Panc1 (cell line): Measurements from ENCODE around the gene AFF3. TPM values are rescaled to one million over a fixed set of nuclear protein-coding genes. Genes with fewer than 3 reads are reported as not detected.

Experiments
- ATAC-seq: fragments of 200-7000 bp; cut with Tn5 transposase; 2 replicates; pipeline ENCODE4 v1.9.1; 2020; ENCODE audit warnings: mild to moderate bottlenecking, moderate library complexity
- BruUV-seq: library from RNA; stranded (reverse); fragments of 400-500 nt; replicated peaks from 2 replicates; lab custom pipeline; 2021; lab: Mats Ljungman, UMichigan
- CTCF ChIA-PET: fragments of 300-600 bp; sonication (Branson Sonifier 250); formaldehyde crosslinking; loops from one replicate; lab custom pipeline; 2022; ENCODE audit warnings: antibody characterized with exemption; lab: Charles Lee
- POLR2A ChIA-PET: fragments of 300-600 bp; sonication (Branson Sonifier 250); formaldehyde crosslinking; loops from one replicate; lab custom pipeline; 2022; ENCODE audit warnings: antibody characterized with exemption; lab: Charles Lee
- DNase-seq: peaks from one replicate; pipeline ENCODE4 v3.0.0-alpha.2; 2010; ENCODE audit warnings: low read depth, low spot score
- H3K27ac ChIP-seq: 2 replicates; pipeline ENCODE4 v1.5.1; 2011; ENCODE audit warnings: mild to moderate bottlenecking, low read length, inconsistent platforms
- H3K27me3 ChIP-seq: fragments of 200-500 bp; sonication (Bioruptor generic); 2 replicates; pipeline ENCODE4 v1.6.0; 2014; ENCODE audit warnings: low read length, inconsistent platforms; ENCODE audit not compliant: control insufficient read depth, insufficient read depth
- H3K36me3 ChIP-seq: fragments of 200-500 bp; sonication (Bioruptor generic); 2 replicates; pipeline ENCODE4 v1.5.1; 2014; ENCODE audit warnings: inconsistent platforms, mild to moderate bottlenecking, low read length, moderate library complexity; ENCODE audit not compliant: control insufficient read depth, insufficient read depth
- H3K4me1 ChIP-seq: 2 replicates; pipeline ENCODE4 v1.5.1; 2011; ENCODE audit warnings: inconsistent platforms, mild to moderate bottlenecking, low read length, moderate library complexity; ENCODE audit not compliant: control insufficient read depth, insufficient read depth
- H3K4me3 ChIP-seq, 2 experiments: 2 replicates each; pipeline ENCODE4 v1.5.1; 2011 to 2012; ENCODE audit warnings: low read depth in 2 of 2, low read length in 2 of 2, mild to moderate bottlenecking in 2 of 2, inconsistent platforms in 1 of 2, moderate library complexity in 1 of 2
- H3K9me3 ChIP-seq: fragments of 200-500 bp; sonication (Bioruptor generic); 2 replicates; pipeline ENCODE4 v1.5.1; 2014; ENCODE audit warnings: low read depth, mild to moderate bottlenecking, inconsistent platforms, low read length, moderate library complexity; ENCODE audit not compliant: control insufficient read depth, insufficient read depth
- POLR2AphosphoS5 ChIP-seq: IDR thresholded peaks from 2 replicates; pipeline ENCODE4 v1.6.1; 2012; ENCODE audit warnings: mild to moderate bottlenecking, low read depth, low read length, moderate library complexity
- SIN3A ChIP-seq: IDR thresholded peaks from 2 replicates; pipeline ENCODE4 v1.6.1; 2012; ENCODE audit warnings: low read depth, mild to moderate bottlenecking, low read length, moderate library complexity, borderline replicate concordance; ENCODE audit not compliant: insufficient read depth
- TCF7L2 ChIP-seq: IDR thresholded peaks from 2 replicates; pipeline ENCODE4 v1.6.1; 2011; ENCODE audit warnings: mild to moderate bottlenecking, low read depth, low read length, inconsistent platforms
- in situ Hi-C: cut with HindIII; loops from 2 replicates; pipeline ENCODE4 v1.10.0; 2016; ENCODE audit warnings: low sequenced_read_pairs, low pct_unique_long_range_greater_than_20kb
- intact Hi-C: fragments of 100-400 bp; cut with micrococcal nuclease; formaldehyde crosslinking; loops from one replicate; pipeline ENCODE4 v1.10.0; 2022; ENCODE audit not compliant: unreplicated experiment
- total RNA-seq: library from RNA; stranded (reverse); gene quantifications from one replicate; pipeline ENCODE4 v1.2.1, GENCODE V29; 2021; ENCODE audit not compliant: unreplicated experiment
- TF ChIP-seq, protein P1 (sequence below): fragments of 450-650 bp; IDR thresholded peaks from 2 replicates; pipeline ENCODE4 v1.5.1; 2017; ENCODE audit warnings: mild to moderate bottlenecking
- TF ChIP-seq, protein P2 (sequence below), 2 experiments: IDR thresholded peaks; 2 replicates each; pipeline ENCODE4 v1.6.1; 2011 to 2012; ENCODE audit warnings: low read depth in 2 of 2, control low read depth in 1 of 2, low read length in 1 of 2, mild to moderate bottlenecking in 1 of 2, moderate library complexity in 1 of 2; ENCODE audit not compliant: insufficient read depth in 1 of 2

The AFF3 gene
- total RNA-seq, 1 experiment from 2014 or later: 2.2 TPM

DNA sequence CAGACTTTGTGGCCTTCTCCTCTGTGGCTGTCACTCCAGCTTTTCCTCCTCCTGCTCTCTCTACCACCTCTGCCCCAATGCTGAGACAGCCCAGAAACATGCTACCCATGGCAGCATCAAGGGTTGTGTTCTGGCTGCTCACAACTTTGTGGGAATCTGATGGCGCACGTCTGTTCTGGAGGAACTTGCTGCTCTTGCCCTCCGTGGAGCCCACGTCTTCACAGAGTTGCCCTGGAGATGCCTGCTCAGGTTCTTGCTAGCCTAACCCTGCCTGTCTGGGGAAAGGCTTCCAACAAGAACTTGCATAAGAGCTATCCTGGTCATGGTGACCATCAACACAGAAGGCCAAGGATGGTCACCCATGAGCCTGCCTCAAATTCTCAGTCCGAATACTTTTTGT lies 237.4 kb downstream of the AFF3 start:
- in situ Hi-C loops: no loop called here
- no peak for ATAC-seq
- no peaks in the 10 kb centered on the region for H3K4me1 ChIP-seq
- H3K4me3 ChIP-seq: no peak overlapping the region
- H3K36me3 ChIP-seq: no peaks in the 10 kb centered on the region
- H3K27ac ChIP-seq: no peak overlapping the region
- ChIA-PET POLR2A (no interaction called here), CTCF (no interaction called here)
- peaks cover 5% of the 10 kb centered on the region; the same call in 1 of the 2 replicates for H3K27me3 ChIP-seq
- no peak for DNase-seq
- intact Hi-C loops: no loop called here
- BruUV-seq: no TSS peak
- no peak for TF ChIP-seq POLR2AphosphoS5
- TF ChIP-seq TCF7L2: no peak
- TF ChIP-seq, protein P1, sequence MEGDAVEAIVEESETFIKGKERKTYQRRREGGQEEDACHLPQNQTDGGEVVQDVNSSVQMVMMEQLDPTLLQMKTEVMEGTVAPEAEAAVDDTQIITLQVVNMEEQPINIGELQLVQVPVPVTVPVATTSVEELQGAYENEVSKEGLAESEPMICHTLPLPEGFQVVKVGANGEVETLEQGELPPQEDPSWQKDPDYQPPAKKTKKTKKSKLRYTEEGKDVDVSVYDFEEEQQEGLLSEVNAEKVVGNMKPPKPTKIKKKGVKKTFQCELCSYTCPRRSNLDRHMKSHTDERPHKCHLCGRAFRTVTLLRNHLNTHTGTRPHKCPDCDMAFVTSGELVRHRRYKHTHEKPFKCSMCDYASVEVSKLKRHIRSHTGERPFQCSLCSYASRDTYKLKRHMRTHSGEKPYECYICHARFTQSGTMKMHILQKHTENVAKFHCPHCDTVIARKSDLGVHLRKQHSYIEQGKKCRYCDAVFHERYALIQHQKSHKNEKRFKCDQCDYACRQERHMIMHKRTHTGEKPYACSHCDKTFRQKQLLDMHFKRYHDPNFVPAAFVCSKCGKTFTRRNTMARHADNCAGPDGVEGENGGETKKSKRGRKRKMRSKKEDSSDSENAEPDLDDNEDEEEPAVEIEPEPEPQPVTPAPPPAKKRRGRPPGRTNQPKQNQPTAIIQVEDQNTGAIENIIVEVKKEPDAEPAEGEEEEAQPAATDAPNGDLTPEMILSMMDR: no peak
- TF ChIP-seq, protein P2, sequence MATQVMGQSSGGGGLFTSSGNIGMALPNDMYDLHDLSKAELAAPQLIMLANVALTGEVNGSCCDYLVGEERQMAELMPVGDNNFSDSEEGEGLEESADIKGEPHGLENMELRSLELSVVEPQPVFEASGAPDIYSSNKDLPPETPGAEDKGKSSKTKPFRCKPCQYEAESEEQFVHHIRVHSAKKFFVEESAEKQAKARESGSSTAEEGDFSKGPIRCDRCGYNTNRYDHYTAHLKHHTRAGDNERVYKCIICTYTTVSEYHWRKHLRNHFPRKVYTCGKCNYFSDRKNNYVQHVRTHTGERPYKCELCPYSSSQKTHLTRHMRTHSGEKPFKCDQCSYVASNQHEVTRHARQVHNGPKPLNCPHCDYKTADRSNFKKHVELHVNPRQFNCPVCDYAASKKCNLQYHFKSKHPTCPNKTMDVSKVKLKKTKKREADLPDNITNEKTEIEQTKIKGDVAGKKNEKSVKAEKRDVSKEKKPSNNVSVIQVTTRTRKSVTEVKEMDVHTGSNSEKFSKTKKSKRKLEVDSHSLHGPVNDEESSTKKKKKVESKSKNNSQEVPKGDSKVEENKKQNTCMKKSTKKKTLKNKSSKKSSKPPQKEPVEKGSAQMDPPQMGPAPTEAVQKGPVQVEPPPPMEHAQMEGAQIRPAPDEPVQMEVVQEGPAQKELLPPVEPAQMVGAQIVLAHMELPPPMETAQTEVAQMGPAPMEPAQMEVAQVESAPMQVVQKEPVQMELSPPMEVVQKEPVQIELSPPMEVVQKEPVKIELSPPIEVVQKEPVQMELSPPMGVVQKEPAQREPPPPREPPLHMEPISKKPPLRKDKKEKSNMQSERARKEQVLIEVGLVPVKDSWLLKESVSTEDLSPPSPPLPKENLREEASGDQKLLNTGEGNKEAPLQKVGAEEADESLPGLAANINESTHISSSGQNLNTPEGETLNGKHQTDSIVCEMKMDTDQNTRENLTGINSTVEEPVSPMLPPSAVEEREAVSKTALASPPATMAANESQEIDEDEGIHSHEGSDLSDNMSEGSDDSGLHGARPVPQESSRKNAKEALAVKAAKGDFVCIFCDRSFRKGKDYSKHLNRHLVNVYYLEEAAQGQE (IDR thresholded peaks at IDR 0.05; ENCODE audit: insufficient read depth in 1 of 2, low read depth in 2 of 2, low read length in 1 of 2): no peak
- TF ChIP-seq SIN3A: no peak
- no peaks in the 10 kb centered on the region for H3K9me3 ChIP-seq

DNA sequence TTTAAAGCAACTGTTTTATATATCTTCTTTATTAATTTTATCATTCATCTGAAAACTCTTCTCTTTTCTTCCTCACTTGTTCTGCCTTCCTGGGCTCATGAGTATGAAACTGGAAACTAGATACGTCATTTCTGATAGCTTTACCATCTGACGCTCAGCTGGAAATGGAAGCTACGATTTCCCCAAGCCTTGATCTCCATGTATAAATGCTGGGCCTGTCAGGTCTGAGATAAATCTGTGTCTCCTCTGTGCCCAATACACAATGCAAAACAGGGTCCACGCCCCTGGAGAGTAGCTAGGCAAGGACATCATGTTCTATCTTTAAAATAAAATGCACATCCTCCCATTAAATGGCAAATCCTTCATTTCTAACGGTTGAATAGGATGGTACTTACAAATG lies 238.4 kb downstream of the AFF3 start:
- intact Hi-C loops: no loop called here
- Histone ChIP-seq H3K4me3 (no peak overlapping the region), H3K27ac (no peak overlapping the region), H3K9me3 (no peaks in the 10 kb centered on the region), H3K27me3 (peaks cover 5% of the 10 kb centered on the region; the same call in 1 of the 2 replicates), H3K4me1 (no peaks in the 10 kb centered on the region), H3K36me3 (no peaks in the 10 kb centered on the region)
- POLR2A ChIA-PET: no interaction called here
- CTCF ChIA-PET: no interaction called here
- in situ Hi-C loops: no loop called here
- ATAC-seq: no peak
- TF ChIP-seq, protein P2 (IDR thresholded peaks at IDR 0.05; ENCODE audit: insufficient read depth in 1 of 2, low read depth in 2 of 2, low read length in 1 of 2): no peak
- TF ChIP-seq, protein P1: no peak
- no TSS peak for BruUV-seq
- DNase-seq: no peak
